8988T (cell line): ENCODE measurements around the gene PJA1.

ENCODE experiments used
- DNase-seq: peaks from one replicate; pipeline ENCODE4 v3.0.0; 2011

The PJA1 gene, protein sequence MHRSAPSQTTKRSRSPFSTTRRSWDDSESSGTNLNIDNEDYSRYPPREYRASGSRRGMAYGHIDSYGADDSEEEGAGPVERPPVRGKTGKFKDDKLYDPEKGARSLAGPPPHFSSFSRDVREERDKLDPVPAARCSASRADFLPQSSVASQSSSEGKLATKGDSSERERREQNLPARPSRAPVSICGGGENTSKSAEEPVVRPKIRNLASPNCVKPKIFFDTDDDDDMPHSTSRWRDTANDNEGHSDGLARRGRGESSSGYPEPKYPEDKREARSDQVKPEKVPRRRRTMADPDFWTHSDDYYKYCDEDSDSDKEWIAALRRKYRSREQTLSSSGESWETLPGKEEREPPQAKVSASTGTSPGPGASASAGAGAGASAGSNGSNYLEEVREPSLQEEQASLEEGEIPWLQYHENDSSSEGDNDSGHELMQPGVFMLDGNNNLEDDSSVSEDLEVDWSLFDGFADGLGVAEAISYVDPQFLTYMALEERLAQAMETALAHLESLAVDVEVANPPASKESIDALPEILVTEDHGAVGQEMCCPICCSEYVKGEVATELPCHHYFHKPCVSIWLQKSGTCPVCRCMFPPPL

DNA sequence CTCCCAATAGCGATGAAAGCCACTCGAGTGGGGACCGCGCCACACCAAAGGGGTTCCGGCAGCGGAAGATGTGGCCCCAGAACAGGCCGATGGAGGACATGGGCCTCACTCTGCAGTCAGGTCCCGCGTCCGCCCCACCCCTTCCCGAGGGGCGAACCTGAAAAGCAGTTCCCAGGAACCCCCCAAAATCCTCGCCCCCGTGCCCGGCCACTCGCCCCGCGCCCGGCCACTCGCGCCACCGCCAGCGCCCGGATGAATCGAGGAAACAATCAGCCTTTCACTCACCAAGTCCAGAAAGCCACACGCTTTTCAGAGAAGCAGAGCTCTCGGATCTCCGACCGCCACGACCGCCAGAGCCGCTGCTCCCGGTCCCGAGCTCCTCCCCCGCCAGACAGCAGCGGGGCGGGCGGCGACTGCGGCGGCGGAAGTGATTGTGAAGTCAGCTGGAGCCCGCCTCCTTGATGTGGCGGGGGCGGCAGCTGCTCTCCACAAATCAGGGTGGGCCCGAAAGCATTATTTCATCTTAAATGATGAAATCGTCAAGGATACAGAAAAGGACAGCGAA is at the start of gene PJA1:
Gene PJA1, minus strand, starts transcription at position 367 of the 565 bp plus-strand sequence. CDS start 2,380 bp downstream, outside the sequence.
- no peak for DNase-seq

DNA sequence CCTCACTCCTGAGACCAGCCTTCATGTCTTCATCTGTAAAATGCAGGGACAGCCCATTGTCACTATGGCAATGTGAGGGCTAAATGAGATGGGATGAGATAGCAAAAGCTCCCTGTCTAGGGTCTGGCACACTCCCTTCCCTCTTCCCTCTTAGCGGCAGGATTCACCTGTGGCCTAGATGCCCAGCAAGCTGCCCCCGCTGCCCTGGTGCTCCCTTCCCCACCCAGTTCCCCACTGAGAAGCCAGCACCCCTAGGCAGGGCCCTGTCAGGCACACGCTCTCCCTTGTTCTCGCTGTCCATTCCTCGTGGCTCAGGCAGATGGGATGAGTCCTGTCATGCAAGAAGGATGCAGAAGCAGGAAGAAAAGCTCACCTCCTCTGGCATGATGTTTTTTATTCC is 49.2 kb upstream of the PJA1 start:
- DNase-seq: no peak

DNA sequence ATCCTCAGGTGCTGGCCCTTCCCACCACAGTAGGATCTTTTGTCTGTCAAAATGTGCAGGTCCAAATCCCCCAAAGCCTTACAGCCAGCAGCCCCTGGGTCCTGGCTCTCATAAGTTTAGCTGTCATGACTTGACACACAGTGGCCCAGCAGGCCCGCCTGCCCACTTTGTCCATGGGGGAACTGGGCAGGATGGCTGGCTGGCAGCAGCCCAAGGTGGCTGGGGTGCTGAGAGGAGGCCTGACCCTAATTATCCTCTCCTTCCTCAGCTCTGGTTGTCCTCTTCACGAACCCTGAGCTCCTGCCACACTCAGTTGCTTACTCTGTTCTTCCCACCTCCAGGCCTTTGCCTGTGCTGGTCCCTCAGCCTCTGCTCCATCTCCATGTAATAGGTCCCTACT is 46.4 kb upstream of the PJA1 start:
- DNase-seq: no peak

DNA sequence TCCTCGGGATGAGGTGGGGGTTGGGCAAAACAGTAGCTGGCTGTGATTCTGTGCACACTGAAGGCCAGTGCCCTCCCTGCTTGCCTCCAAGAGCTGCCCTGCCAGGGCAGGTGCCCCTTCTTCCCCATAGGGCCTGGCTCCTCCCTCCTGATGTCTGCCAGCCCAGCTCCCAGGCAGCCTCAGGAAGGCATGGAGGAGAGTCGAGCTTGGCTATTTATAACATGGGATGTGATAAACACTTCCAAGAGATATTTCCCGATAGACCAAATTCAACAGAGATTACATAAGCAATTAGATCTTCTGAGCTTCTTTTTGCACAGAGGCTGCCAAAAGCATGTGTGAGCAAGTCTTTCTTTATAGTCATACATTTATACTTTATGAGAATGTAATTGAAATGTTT is 45.3 kb upstream of the PJA1 start:
- no peak for DNase-seq

DNA sequence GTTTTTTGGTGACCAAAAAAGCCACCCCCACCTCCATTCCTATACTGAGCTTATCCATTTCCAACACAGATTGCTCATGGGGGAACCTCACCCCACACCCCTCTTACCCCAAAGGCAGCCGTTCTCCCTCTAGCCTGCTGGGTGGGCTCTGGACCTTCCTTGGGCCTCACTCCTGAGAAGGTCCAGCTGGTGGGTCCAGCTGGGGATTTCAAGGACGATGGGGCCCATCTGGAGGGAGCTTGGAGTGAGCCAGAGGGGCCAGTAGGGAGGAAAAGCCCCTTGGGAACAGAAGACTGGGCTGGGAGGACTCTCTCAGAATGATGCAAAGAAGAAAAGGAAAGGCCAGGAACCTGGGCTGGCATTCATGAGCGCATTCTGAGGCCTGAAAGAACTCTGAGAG is 42.0 kb upstream of the PJA1 start:
- no peak for DNase-seq

DNA sequence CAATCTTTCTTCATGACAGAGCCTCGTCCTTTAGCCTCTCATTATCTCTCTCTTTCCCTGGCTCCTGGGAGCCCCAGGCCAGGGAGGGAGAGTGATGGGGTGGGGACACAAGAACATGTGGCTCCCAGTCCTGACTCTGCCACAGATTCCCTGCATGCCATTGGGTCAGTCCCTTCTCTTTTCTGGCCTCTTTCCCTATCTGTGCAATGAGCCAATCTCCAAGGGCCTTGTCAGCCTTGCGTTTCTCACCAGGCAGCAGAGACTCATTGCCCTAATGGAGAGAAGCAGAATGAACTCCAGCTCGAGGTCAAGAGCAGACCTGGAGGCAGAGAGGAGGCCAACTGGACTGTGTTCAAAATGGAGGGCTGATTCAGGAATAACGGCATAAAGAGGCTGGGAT is 38.4 kb upstream of the PJA1 start:
- no peak for DNase-seq

DNA sequence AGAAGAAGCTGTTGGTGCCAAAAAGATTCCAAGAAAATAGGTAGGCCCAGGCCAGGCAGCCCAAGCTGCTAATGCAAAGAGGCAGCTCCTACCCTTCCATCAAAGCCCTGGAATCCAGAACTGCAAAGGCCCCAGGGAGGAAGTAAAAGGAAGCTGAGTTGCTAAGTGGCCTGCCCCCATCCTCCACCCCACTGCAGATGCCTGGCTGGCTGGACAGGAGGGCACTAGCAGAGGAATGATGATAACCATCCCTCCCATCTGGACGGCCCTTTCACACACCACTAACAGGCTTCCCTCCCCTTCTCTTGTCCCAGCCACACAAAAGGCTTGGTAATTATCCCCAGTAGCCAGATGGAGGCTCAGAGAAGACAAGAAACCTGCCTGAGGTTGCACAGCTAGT is 32.4 kb upstream of the PJA1 start:
- DNase-seq: no peak

DNA sequence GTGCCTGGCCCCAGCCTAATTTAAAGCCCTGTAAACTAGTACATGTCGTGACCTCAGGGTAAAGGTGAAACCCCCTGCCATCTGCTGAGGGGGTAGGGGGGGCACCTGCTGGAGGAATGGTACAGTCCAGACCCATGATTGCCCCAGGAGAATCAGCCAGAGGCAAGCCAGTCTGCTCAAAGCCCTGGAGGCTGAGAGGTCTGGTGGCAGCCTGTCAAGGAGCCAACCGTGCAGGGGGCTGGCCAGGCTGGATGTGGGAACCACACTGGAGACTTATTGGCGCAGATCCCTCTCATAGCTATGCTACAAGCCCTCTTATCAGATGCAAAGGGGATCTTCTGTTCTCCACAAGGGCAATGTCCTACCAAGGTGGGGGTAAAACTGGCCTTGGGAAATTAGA is 31.4 kb upstream of the PJA1 start:
- DNase-seq: no peak

DNA sequence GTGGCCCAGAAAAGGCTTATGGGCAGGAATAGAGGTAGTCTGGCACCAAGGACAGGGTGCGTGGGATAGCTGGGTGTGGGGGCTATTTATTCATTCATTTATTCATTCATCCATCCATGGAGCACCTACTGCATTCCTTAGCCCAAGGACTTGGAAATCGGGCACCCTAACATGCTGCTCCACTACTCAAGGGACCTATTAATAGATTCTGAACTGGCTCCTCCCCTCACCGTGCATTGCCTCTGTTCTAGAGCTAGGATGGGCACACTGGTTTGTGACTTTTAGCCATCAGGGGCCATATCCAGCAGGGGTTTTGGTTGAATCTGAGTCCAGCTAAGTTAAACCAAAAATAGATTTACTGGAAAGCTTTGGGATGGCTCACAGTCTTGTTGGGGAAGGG is 30.6 kb upstream of the PJA1 start:
- DNase-seq: no peak

DNA sequence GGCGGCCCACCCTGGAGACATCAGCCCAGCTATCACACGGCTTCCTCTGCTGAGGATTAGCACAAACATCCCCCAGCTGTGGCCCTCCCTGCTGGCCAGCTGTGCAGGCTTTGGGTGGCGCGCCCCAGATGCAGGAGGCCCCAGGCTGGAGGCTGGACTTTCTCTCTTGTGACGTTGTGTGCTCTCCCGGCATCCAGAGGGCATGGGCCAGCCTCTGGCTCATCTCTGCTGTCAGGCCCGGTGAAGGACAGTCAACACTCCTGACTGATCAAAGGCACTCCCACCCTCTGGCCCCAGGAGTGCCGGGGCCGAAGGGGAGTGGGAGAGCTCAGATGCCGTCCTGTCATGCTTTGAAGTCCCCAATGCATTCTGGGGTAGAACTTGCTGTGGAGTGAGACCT is 29.9 kb upstream of the PJA1 start:
- no peak for DNase-seq

DNA sequence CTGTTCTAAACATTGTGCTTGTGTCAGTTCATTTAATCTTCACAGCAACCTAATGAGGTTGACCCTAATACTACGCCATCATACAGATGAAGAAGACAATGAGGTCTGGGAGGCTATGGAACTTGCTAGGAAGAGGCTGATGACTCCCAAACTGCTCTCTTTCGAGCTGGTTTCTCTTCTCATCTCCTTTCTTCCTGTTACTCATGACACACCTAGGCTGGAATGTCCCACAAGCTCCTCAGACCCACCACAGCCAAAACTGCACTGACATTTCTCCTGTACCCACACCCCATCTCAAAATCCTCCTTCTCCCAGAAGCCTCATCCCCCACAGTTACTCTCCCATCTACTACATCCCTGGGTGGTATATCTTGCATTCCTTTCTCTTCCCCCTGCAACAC is 27.4 kb upstream of the PJA1 start:
- DNase-seq: no peak

DNA sequence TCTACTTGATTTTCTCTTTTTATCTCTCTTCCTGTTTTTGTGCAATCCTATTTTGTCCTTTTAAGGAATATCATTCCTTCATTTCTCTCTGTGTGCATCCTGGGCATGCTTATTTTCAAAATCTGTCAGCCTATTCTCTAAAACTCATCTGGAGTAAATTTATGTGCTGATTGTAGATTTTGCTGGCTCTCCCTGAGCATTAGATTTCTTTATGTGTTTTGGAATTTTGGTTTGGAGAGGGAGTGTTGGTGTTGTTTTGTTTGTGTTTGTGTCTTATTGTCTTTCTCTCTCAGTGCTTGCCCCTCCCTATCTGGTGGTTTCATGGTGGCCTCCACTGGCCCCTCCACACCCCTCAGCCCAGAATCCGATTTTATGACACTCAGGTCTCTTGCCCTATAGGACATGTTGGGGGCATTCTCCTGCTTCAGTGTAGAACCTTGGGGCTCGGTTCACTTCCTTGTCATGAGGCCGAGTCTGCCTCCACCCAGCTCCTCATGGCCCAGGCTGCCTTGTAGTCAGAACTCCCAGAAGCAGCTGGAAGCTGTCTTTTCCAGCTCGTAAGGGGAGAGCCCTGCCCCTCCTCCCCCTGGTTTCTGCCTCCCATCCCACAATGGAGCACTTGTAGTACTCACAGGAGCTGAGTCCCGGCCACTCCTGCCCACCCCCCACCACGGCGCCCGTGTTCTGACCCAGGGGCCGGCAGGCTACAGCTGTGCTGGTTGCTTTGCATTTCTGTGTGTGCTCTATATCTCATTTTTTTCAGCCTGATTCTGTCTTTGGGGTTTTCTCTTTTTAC is 24.5 kb upstream of the PJA1 start:
- DNase-seq: no peak

DNA sequence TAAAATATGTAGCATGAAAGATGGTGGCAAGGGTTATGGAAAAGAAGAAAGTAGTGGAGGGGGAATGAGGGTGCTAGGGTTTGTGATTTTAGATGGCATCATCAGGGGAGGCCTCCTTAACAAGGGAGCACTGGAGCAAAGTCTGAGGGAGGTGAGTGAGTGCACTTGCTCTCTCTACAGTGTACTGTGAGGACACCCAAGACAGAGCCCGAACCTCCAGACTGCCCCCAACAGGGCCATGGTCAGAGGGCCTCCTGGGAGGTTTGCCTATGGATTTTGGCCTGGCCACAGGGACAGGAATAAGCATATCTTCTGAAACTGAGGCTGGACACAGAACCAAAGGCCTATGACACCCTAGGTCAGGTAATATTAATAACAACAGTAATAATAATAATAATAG is 21.4 kb upstream of the PJA1 start:
- DNase-seq: no peak

DNA sequence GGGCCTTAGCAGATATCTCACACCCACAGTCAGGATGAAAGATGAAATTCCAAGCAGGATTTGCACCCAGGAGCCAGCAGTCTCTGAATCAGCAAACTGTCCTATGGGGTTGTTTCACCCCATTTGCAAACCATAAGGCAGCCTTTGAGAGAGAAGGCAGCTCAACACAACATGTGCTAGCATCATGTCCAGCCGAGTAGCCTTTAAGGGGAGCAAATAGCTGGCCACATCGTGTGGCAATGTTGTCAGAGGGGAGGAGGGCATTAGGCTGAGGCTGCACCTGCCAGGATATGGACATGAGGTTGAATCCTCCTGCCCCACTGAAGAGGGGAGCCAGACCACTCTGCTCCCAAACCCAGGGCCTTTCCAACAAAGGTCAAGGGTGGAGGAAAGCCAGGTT is 20.6 kb upstream of the PJA1 start:
- DNase-seq: no peak

DNA sequence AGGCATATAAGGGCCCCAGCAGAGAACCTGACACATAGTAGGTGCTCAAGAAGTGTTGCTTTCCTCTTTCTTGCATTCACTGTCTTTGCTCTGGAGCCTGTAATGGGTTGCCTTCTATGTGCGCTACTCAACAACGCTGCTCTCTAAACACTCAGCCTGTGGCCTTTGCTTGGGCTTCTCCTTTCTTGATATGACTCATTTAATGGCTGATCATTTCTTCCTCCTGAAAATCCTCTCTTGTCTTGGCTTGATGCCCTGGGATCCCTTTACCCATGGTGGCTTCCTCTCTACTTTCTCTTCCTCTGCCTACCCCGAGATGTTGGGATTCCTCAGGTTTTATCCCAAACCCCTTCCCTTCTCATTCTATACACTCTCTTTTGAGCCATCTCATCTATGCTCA is 19.9 kb upstream of the PJA1 start:
- no peak for DNase-seq

DNA sequence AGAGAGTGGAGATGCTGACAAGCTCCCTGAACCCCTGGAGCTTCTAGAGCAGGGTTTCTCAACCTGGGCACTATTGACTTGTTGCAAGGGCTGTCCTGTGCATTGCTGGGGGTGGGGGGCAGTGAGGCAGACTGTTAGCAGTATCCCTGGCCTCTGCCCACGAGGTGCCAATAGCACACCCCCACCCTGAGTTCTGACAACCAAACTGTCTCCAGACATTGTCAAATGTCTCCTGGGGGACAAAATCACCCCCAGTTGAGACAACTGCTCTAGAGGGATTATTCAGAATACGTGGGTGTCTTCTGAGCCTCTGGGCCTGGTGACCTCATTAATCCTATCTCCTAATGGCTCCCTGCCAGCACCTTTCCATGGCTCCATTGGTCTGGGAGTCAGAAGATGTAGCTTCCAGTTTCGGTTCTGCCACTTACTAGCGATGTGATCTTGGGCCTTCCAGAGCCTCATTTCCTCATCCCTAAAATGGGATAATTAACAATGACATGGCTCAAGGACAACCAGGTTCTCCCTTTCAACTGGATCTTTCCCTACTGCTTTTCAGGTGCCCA is 17.6 kb upstream of the PJA1 start:
- no peak for DNase-seq

DNA sequence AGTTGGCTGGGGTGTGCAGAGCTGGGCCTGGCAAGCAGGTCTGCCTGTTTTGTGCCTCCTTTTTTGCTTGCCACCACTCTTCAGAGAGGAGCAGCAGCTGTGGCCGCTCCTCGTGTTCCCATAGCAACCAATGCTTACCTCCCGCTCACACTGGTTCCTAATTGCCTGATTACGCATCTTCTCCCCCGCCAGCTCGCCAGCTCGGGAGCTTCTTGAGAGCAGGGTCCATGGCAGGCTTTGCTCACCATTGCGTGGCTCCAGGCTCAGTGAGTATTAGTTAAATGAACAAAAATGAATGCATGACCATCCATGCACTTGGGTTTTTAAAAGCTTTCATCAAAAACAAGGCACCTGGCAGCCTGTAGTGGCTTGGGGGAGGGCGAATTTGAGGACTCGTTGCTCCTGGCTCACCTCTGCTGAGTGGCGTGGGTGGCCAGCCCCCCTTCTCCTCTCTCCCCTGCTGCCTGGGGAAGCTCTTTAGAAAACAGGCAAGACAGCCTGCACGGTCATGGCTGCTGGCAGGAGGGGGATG is 14.2 kb upstream of the PJA1 start:
- no peak for DNase-seq

DNA sequence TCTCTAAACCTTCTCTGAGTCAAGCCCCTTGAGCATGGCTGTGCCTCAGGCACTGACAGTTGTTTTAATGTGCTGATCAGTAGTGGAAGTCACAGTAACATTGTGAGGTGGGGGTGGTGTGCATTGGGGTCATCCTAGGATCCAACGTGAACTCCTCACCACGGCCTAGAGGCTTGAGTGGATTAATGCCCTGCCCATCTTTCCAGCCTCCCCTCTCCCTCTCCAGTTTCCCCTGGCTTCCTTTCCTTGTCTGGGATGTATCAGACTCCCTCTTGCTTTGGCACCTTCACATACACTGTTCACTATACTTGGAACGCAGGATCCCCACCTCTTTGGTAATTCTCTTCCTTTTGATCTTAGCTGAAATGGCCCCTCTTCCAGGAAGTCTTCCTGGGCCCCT is 13.3 kb upstream of the PJA1 start:
- no peak for DNase-seq

DNA sequence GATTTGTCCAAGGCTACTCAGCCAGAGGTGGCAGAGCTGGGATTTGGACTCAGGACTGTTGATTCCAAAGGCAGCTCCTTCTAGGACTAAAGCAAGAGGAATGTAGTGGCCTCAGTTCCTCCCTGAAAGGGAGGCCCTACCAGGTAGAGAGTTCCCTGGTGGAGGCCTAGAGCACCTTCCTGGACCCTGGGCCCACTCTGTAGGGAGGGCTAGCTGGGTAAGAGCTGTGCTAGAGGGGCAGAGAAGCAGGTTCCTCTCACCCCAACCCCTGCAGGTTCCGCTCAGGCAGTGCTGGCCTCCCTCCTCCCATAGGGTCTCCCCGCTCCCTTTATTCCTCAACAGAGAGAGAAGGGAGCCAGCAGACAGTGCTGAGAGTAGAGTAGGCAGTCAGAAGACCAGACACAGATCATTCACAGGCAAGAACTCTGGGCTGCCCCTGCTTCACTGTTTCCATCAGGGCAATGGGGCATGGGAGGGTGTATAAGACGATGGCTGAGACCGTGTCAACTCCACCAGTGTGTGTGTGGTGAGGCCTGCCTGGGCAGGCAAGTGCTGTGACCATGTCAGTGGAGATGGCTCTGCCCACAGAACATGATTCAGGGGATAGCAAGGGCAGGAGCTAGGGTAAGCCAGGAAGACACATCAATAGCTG is 12.4 kb upstream of the PJA1 start:
- DNase-seq: no peak

DNA sequence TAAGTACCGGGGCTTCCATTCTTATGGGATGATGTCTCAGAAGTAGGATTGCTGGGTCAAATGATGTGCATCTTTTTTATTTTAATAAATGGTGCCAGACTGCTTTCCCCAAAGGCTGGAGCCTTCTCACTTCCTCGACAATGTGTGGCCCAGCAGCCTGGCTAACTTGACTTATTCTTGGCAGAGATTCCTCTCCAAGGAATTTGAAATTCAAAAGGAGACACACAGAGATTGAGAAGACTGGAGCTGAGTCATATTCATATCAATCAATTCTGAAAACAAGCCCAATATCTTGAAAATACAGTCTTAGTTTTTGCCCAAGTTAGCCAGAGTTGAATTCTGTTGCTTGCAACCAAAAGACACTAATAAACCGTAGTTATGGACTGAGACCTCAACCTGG is 10.8 kb upstream of the PJA1 start:
- no peak for DNase-seq

DNA sequence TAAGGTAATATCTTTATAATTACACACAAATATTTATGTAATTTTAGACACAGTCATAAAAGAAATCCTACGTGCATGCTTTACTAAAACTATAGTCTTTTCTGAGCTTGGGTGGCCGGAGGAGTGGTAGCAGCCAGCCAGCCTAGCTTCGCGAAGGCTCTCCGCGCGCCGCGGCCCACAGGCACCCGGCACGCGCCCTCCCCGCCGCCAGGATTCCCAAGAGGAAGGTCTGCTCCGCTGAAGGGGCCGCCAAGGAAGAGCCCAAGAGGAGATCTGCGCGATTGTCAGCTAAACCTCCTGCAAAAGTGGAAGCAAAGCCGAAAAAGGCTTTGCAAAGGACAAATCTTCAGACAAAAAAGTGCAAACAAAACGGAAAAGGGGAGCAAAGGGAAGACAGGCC is 8.7 kb upstream of the PJA1 start:
- DNase-seq: no peak

DNA sequence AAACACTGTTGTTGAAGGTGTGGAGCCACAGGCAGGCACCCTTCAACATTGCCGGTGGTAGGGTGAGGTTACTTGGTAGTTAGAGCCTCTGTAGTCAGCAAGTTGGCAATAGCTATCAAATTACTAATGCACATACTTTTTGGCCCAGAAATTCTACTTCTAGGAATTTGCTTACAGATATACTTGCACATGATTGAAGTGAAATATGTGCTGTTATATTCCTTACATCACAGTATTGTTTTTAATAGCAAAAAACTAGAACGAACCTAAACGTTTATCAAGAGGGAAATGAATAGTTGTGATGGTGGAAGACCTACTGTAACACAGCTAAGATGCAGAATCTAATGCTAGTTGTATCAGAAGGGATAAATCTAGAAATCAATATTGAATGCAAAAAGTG is 7.7 kb upstream of the PJA1 start:
- no peak for DNase-seq

DNA sequence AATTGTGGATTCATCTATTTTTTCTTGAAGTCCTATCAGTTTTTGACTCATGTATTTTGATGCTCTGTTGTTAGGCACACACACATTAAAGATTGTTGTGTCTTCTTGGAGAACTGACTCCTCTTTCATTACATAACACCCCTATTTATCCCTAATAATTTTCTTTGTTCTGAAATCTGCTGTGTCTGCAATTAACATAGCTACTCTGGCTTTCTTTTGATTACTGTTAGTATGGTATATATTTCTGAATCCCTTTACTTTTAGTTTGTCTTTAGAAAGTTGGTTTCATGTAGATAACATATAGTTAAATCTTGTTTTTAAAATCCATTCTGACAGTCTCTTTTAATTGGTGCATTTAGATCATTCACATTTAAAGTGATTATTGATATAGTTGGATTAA is 5.1 kb upstream of the PJA1 start:
- no peak for DNase-seq
